GM12875 (cell line): ENCODE data around the gene NFRKB.
"Not testable (repeated sequence)": the region's sequence is repeated elsewhere in the genome, so short reads cannot be mapped to it uniquely, and the experiment has no call there.

Experiments
- H3K4me3 ChIP-seq: one replicate; pipeline ENCODE4 v1.5.1; 2011; ENCODE audit warnings: low read depth, low read length, control low read depth
- CTCF ChIP-seq: IDR thresholded peaks from 2 replicates; pipeline ENCODE4 v1.5.1; 2011; ENCODE audit warnings: low read depth, mild to moderate bottlenecking, control low read depth, inconsistent platforms, low read length, moderate library complexity, borderline replicate concordance; ENCODE audit not compliant: insufficient read depth

The NFRKB gene

DNA sequence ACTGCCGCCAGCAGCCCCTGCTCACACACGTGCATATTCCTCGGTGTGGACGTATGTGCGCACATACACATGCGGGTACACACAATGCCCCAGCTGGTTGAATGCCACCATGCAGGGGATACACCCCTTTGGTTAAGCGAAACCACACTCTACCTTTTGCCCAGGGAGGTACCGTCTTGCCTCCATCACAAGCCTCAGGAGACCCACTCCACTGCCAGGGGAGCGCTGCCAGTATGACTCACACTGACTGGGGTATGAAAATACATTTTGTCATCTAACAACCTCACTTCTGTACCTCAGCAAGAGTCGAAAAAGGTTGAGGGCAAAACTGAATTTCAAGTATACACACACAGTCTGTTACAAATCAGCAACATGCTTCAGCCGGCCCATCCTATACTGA, 40.3 kb downstream of the NFRKB start:
- no peak for TF ChIP-seq CTCF
- no peak overlapping the region for H3K4me3 ChIP-seq

- TF ChIP-seq CTCF = no peak
- no peak overlapping the region for H3K4me3 ChIP-seq
Observed at GRCh38 chr11:129854232-129854805, 41.1 kb downstream of the NFRKB start.

GRCh38 chr11:129853518-129854231, 41.7 kb downstream of the NFRKB start:
- H3K4me3 ChIP-seq = no peak overlapping the region
- no peak for TF ChIP-seq CTCF

DNA sequence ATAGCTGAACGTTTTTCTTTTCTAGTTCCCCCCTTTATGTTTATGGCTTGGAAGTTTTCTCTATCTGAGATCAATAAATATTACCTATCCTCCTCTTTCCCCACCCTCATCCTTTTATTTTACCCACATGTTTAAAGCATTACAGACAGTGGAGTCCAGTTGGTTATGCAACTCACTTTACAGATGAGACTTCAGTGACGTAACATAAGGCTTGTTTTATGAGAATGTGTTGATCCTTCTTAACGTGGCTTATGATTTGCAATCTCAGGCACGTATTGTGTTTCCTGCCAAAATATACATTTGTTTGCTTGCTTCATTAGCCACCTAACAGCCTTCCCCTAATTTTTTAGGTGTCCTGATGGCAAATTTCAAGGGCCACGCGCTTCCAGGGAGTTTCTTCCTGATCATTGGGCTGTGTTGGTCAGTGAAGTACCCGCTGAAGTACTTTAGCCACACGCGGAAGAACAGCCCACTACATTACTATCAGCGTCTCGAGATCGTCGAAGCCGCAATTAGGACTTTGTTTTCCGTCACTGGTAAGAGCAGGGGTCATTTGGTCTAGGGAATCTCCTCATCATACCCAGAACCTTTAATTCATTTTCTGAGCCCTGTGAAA, 43.1 kb downstream of the NFRKB start:
- no peak overlapping the region for H3K4me3 ChIP-seq
- TF ChIP-seq CTCF = no peak

- TF ChIP-seq CTCF = no peak
- no peak overlapping the region for H3K4me3 ChIP-seq
Observed at GRCh38 chr11:129849447-129850130, 45.8 kb downstream of the NFRKB start.

DNA sequence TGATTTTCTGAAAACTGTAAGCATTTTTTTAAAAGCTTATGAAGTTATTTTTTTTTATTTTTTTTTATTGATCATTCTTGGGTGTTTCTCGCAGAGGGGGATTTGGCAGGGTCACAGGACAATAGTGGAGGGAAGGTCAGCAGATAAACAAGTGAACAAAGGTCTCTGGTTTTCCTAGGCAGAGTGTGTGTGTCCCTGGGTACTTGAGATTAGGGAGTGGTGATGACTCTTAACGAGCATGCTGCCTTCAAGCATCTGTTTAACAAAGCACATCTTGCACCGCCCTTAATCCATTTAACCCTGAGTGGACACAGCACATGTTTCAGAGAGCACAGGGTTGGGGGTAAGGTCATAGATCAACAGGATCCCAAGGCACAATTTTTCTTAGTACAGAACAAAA, 48.0 kb downstream of the NFRKB start:
- H3K4me3 ChIP-seq = not testable (repeated sequence)

DNA sequence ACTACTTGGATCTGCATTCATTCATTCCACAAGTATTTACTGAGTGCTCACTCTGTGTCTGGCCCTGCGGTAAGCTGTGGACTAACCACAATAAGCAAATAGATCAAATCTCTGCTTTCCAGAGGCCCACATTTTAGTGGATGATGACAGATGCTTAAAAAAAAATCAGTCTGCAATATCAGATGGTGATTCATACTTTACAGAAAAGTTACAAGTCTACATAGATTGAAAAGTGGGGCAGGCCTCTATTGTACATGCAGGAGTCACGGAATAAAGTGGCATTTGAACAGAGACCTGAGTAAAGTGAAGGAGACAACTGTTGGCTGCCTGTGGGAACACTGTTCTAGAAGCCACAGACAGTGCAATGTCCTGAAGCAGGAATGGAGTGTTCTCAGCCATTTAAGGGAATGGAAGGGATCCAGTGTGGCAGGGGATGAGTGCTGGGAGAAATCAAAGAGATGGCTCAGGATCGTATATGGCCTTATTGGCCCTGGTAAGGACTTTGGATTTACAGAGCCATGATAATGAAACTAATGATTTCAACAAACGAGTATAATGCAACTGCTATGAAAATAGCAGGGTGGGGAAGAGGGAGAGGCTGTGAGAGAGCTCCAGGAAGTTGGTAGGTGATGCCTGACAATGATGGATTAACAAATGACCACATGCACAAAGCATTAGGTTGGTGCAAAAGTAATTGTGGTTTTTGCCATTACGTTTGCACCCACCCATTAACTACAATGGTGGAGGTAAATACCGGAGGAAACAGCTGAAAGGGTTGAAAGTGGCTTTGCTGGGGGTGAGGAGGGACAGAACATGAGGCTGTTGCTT, 48.7 kb downstream of the NFRKB start:
- H3K4me3 ChIP-seq = no peak overlapping the region
- no peak for TF ChIP-seq CTCF
